Bronchial epithelial cell (primary cell): ENCODE data around the gene CERT1. TPM values are rescaled to one million over a fixed set of nuclear protein-coding genes. Genes with fewer than 3 reads are reported as not detected.

Source experiments
- DNase-seq: peaks from one replicate; pipeline ENCODE4 v3.0.0-alpha.2; 2010; ENCODE audit warnings: low read depth
- FAIRE-seq: peaks from 2 replicates; lab custom pipeline; 2011; peaks lifted over from hg19 to GRCh38; lab: Jason Lieb, UNC
- H3K27me3 ChIP-seq: 2 replicates; pipeline ENCODE4 v1.5.1; 2011; ENCODE audit warnings: low read length; ENCODE audit not compliant: control insufficient read depth, insufficient read depth
- H3K36me3 ChIP-seq: 2 replicates; pipeline ENCODE4 v1.5.1; 2011; ENCODE audit warnings: low read length; ENCODE audit not compliant: control insufficient read depth, insufficient read depth
- H3K4me3 ChIP-seq: 2 replicates; pipeline ENCODE4 v1.5.1; 2011; ENCODE audit warnings: mild to moderate bottlenecking, low read depth, low read length, control low read depth
- total RNA-seq: library from RNA; depleted of rRNA; stranded (reverse); fragments of >200 nt; gene quantifications from 2 replicates; pipeline ENCODE4 v1.2.1, GENCODE V29; 2014
- TF ChIP-seq, protein P1 (sequence below): IDR thresholded peaks from 2 replicates; pipeline ENCODE4 v1.5.1; 2011; ENCODE audit warnings: mild to moderate bottlenecking, moderate library complexity, low read length, control low read depth, inconsistent platforms; ENCODE audit not compliant: insufficient read depth, severe bottlenecking

CERT1 gene
- total RNA-seq, 1 donor from 2014 or later, result 20.5 TPM

DNA sequence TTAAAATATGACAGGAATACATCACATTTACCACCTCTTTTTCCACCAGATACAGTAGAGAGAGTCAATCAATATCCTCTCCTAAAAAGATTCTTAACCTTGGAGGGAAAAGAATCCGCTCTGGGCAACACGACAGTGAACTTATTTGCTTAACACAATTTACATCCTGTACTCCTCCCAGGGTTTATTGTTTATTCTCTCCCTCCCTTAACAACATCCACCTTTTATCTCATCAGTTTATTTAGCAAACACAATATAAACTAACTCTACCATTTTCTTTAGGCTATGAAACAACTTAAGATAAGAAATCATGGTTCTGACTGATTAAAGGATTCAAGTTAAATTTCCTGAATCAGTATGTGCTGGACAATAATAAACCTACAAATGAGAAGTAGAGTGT, 50.9 kb downstream of the CERT1 start:
- FAIRE-seq (no peak), DNase-seq (no peak)
- Histone ChIP-seq H3K27me3 (no peaks in the 10 kb centered on the region), H3K36me3 (no peaks in the 10 kb centered on the region), H3K4me3 (no peak overlapping the region)
- TF ChIP-seq, protein P1, sequence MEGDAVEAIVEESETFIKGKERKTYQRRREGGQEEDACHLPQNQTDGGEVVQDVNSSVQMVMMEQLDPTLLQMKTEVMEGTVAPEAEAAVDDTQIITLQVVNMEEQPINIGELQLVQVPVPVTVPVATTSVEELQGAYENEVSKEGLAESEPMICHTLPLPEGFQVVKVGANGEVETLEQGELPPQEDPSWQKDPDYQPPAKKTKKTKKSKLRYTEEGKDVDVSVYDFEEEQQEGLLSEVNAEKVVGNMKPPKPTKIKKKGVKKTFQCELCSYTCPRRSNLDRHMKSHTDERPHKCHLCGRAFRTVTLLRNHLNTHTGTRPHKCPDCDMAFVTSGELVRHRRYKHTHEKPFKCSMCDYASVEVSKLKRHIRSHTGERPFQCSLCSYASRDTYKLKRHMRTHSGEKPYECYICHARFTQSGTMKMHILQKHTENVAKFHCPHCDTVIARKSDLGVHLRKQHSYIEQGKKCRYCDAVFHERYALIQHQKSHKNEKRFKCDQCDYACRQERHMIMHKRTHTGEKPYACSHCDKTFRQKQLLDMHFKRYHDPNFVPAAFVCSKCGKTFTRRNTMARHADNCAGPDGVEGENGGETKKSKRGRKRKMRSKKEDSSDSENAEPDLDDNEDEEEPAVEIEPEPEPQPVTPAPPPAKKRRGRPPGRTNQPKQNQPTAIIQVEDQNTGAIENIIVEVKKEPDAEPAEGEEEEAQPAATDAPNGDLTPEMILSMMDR, result no peak

DNA sequence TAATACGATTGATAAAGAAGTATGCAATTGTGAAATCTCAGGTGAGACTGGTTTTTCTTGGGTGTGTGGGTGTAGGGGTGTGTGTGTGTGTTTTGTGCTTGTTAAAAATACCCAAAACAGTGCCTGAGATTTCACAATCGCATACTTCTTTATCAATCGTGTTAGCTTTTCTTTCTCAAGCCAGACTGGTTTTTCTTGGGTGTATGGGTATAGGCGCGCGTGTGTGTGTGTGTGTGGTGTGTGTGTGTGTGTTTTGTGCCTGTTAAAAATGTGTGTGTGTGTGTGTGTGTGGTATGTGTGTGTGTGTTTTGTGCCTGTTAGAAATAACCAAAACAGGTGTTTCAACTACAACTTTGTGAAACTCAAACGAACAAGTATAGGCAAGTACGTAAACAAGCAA, 53.7 kb downstream of the CERT1 start:
- peak; percentile 90 for DNase-seq
- no peaks in the 10 kb centered on the region for H3K36me3 ChIP-seq
- TF ChIP-seq, protein P1, result no peak
- H3K27me3 ChIP-seq, result no peaks in the 10 kb centered on the region
- FAIRE-seq, result no peak
- H3K4me3 ChIP-seq, result no peak overlapping the region

DNA sequence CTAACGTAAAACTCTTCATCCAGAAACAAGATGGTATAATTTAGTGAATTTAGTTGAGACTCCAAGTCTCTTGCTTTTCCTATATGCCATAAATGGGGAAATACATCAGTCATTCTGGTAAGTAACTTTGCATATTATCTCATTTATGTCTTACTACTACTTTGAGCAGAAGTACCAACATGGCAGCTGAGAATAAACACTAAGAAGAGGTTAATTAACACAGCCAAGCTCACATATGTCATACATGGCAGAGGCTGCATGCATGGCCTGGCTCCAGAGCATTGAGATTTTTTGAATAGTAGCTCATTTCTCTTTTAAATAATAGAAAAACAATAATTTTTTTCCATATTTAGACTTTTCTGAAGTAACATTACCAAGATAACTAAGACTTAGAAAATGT, 54.3 kb downstream of the CERT1 start:
- no peak for FAIRE-seq
- H3K4me3 ChIP-seq, result no peak overlapping the region
- TF ChIP-seq, protein P1, result no peak

DNA sequence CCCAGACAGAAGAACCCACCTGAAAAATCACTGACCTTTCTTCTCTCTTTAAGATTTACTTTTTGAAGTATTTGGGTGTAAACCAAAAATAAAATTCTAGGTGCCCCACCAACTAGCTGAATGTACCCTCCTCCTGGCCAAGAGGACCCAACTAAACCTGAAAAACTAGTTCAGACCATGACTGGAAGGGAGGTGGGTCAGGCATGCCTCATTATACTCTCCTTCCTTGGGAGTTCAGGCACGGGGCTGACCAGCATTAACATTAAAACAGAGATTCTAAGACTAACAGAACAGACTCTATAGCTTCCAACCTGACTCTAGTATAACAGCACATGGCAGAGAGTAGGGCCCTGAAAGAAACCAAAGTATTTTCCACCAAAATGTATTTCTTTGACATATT, 61.4 kb downstream of the CERT1 start:
- Histone ChIP-seq H3K4me3 (no peak overlapping the region), H3K36me3 (no peaks in the 10 kb centered on the region), H3K27me3 (no peaks in the 10 kb centered on the region)
- FAIRE-seq (no peak), DNase-seq (peak; percentile 46)
- TF ChIP-seq, protein P1, result no peak

More for the DNA sequence above, 54.3 kb downstream of the CERT1 start:
- Histone ChIP-seq H3K27me3 (no peaks in the 10 kb centered on the region), H3K36me3 (no peaks in the 10 kb centered on the region)
- no peak for DNase-seq

DNA sequence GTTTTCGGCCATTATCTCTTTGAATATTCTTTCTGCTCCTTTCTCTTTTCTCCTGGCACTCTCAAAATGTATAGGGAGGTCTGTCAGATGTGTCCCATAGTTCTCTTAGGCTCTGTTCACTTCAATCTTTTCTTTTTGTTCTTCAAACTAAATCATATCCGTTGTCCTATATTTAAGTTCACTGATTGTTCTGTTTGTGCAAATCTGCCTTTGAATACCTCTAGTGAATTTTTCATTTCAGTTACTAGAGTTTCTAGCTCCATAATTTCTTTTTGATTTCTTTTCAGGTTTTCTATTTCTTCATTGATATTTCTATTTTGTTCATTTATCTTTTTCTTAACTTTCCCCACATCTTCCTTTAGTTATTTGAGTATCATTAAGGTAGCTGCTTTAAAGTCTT, 65.4 kb downstream of the CERT1 start:
- Histone ChIP-seq H3K27me3 (no peaks in the 10 kb centered on the region), H3K36me3 (no peaks in the 10 kb centered on the region), H3K4me3 (no peak overlapping the region)
- TF ChIP-seq, protein P1, result no peak
- no peak for FAIRE-seq
- DNase-seq, result no peak

DNA sequence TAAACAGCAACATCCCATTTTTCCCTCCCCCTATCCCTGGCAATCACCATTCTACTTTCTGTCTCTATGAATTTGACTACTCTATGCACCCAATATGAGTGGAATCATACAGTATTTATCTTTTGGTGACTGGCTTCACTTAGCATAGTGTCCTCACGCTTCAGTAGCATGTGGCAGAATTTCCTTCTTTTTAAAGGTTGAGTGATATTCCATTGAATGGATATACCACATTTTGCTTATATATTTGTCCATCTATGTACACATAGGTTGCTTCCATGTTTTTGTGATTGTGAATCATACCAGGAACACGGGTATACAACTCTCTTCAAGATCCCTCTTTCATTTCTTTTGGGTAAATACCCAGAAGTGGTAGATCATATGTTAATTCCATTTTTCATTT, 69.9 kb downstream of the CERT1 start:
- Histone ChIP-seq H3K4me3 (no peak overlapping the region), H3K36me3 (no peaks in the 10 kb centered on the region), H3K27me3 (no peaks in the 10 kb centered on the region)
- FAIRE-seq, result no peak
- DNase-seq, result no peak
- TF ChIP-seq, protein P1, result no peak
